Gastroesophageal sphincter (tissue), 3 donors: ENCODE results near the gene CAMK1G.

Source experiments
- POLR2A ChIP-seq, 2 donors: fragments of 450-650 bp; IDR thresholded peaks; one replicate each; pipeline ENCODE4 v1.6.1; 2017; ENCODE audit warnings: antibody characterized with exemption in 2 of 2, mild to moderate bottlenecking in 2 of 2, moderate library complexity in 1 of 2
- POLR2AphosphoS5 ChIP-seq: sonication (generic); formaldehyde crosslinking; IDR thresholded peaks from one replicate; pipeline ENCODE4 v1.6.1; 2017; ENCODE audit warnings: antibody characterized with exemption
- TF ChIP-seq, protein P1 (sequence below), 4 experiments: fragments of 200-600 bp in 2 of 4; fragments of 450-650 bp in 2 of 4; sonication (generic) in 1 of 4; IDR thresholded peaks; one replicate each; pipeline ENCODE4 v1.5.1; 2017 to 2019; ENCODE audit warnings: antibody characterized with exemption in 4 of 4, mild to moderate bottlenecking in 2 of 4, moderate library complexity in 2 of 4

GRCh38 chr1:209585197-209585596, 1.7 kb downstream of the CAMK1G start:
- TF ChIP-seq, protein P1, sequence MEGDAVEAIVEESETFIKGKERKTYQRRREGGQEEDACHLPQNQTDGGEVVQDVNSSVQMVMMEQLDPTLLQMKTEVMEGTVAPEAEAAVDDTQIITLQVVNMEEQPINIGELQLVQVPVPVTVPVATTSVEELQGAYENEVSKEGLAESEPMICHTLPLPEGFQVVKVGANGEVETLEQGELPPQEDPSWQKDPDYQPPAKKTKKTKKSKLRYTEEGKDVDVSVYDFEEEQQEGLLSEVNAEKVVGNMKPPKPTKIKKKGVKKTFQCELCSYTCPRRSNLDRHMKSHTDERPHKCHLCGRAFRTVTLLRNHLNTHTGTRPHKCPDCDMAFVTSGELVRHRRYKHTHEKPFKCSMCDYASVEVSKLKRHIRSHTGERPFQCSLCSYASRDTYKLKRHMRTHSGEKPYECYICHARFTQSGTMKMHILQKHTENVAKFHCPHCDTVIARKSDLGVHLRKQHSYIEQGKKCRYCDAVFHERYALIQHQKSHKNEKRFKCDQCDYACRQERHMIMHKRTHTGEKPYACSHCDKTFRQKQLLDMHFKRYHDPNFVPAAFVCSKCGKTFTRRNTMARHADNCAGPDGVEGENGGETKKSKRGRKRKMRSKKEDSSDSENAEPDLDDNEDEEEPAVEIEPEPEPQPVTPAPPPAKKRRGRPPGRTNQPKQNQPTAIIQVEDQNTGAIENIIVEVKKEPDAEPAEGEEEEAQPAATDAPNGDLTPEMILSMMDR (IDR thresholded peaks at IDR 0.05) = no peak
- TF ChIP-seq POLR2AphosphoS5 (no peak), POLR2A (IDR thresholded peaks at IDR 0.05) (no peak)
